Daoy (cell line): ENCODE data around the gene DUXA. TPM values are rescaled to one million over a fixed set of nuclear protein-coding genes. Genes with fewer than 3 reads are reported as not detected.
"Not testable (repeated sequence)": the region's sequence is repeated elsewhere in the genome, so short reads cannot be mapped to it uniquely, and the experiment has no call there.

Experiments
- DNase-seq: peaks from one replicate; pipeline ENCODE4 v3.0.0-alpha.2; 2015; ENCODE audit warnings: low read depth
- total RNA-seq: library from RNA; depleted of rRNA; stranded (reverse); fragments of >200 nt; shearing (Covaris generic); gene quantifications from 2 replicates; pipeline ENCODE4 v1.2.3, GENCODE V29; 2014; rRNA removed

Gene DUXA
- total RNA-seq = not detected in 2 replicates

- DNase-seq = no peak
Measured at GRCh38 chr19:57167385-57167784, at the start of gene DUXA. Gene DUXA (minus strand): TSS chr19:57167485. CDS start chr19:57167443, 42 bp downstream.

- no peak for DNase-seq
Measured at GRCh38 chr19:57212109-57212508, 44.8 kb upstream of the DUXA start.

DNA sequence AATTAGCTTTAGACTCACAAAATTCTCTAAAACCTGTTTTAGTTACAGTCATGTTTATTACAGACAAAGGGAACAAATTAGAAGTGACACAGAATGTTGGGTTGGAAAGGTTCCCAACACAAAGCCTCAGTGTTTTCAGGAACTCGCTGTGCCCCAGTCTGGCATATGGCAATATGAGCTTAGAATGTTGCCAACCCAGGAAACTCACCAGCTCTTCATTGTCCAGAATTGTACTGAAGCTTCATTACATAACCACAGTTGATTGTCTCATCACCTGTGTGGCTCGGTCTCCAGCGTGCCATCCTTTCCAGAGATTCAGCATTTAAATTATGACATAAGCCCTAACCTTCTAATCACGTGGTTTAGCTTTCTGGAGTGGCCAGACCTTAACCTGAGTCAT lies 43.1 kb upstream of the DUXA start:
- DNase-seq = no peak

DNA sequence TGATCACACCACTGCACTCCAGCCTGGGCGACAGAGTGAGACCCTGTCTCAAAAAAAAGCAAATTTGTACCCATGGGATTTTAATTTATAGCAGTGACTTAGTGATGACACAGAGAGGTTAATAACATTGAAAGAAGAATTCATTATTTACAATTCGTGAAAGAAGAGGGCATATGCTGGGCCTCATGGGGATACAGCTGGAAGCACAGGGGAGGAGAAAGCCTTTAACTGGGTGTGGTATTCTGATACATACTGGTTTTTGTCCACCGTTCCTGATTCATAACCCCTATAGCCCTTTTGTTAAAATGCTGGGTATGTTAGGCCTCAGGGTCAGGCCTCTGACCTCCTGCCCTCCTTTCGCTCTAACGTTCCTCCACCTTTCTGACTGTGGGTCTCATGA lies 34.9 kb upstream of the DUXA start:
- no peak for DNase-seq

- DNase-seq = not testable (repeated sequence)
Measured at GRCh38 chr19:57197874-57198273, 30.6 kb upstream of the DUXA start.

- no peak for DNase-seq
Measured at GRCh38 chr19:57192993-57193392, 25.7 kb upstream of the DUXA start.

GRCh38 chr19:57192077-57192420 lies 24.8 kb upstream of the DUXA start:
- DNase-seq = peak; percentile 9

GRCh38 chr19:57191141-57192076 lies 24.1 kb upstream of the DUXA start, which contains the start of gene ZNF264:
Gene ZNF264 (plus strand): TSS chr19:57191500. CDS start chr19:57191914, 414 bp downstream.
- DNase-seq = peak; percentile 92

GRCh38 chr19:57190301-57190700 lies 23.0 kb upstream of the DUXA start:
- DNase-seq = no peak

DNA sequence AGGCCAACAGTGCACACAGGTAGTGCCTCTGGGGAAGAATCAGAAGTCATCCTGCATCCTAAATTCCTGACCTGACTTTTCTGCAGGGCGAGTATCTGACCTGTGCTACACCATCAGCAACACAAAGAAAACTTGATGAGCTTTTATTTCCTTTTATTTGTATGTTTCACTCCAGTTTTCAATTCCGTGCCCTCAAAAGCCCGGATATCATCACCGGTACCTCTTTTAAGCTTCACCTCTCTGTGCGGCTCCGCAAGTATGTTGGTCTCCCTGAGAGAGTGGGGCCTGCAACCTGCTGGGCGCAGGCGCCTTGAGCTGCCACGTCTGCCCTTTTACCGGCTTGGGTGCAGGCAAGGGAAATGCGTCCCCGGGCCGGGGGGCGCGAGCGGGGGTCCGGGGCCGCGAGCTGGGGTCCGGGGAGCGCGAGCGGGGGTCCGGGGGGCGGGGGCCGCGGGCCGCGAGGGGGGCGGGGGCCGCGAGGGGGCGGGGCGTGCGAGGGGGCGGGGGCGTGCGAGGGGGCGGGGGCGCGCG lies 4.3 kb upstream of the DUXA start:
- peak; percentile 19 for DNase-seq

- peak; percentile 20 for DNase-seq
Measured at GRCh38 chr19:57165846-57166245, 1.4 kb downstream of the DUXA start.

DNA sequence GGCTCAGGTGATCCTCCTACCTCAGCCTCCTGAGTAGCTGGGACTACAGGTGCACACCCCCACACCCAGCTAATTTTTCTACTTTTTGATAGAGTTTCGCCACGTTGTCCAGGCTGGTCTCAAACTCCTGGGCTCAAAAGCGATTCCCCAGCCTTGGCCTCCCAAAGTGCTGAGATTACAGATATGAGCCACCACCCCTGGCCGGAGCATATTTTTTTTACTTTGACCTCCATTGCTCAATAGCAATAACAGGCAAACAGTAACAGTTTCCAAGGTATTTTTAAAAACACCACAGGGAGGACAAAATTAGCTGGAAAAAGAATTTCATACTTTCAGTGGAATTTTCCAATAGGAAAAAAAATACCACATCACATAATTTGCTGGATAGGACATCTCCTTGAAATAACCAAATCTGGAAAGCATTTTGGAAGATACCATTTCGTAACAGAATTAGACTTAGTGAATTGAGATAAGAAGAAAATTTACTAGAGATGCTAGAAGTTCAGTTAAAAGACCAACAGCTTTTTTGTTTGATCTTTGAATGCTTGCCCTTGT lies 5.2 kb downstream of the DUXA start:
- DNase-seq = no peak

GRCh38 chr19:57152921-57153320 lies 14.4 kb downstream of the DUXA start:
- peak; percentile 19 for DNase-seq

DNA sequence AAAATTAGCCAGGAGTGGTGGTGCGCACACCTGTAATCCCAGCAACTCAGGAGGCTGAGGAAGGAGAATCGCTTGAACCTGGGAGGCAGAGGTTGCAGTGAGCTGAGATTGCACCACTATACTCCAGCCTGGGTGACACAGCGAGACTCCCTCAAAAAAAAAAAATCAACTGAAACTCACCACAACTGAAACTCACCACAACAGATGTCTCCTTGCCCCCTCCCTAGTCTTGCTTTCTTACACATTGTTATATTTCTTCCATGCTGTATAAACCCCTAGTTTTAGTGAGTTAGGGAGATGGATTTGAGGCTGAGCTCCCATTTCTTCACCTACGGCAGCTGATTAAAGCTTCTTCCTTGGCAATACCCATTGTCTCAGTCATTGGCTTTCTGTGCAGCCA lies 25.6 kb downstream of the DUXA start:
- no peak for DNase-seq

DNA sequence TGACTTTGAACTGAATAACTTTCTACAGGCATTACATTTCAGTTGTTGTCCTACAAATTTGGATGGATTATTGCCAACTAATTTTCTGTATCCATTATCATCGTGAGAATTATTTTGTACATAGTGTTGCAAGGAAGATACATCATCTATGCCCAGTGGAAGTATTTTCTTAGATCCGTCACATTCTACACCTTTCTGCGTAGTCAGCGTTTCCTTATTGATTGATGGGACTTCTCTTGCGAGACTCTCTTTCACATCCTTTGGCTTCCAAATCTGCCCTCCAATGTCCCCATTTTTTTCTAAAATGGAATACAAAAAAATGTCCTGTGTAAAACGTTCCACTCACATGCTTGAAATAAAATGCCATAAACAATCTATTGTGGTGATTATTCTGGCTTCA lies 31.5 kb downstream of the DUXA start:
- no peak for DNase-seq

- not testable (repeated sequence) for DNase-seq
Measured at GRCh38 chr19:57127403-57127802, 39.9 kb downstream of the DUXA start.

GRCh38 chr19:57123882-57124281 lies 43.4 kb downstream of the DUXA start:
- DNase-seq = no peak

DNA sequence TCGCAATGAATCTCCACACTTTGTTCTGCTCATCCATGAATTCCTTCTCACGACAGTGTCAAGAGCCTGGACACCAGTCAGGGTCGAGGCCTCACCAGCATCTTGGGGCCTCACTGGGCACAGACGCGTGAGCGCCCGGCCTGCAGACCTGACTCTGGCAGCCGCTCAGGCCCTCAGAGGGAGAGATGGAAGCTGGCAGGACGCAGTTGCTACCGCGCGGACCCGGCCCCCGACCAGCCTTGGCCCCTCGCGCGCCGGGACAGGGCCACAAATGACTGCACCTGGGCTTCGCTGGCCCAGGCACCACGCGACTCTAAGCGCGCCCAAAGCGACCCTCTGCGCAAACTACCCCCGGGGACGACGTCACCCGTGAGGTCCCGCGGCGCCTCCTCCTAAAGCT lies 48.4 kb downstream of the DUXA start:
- no peak for DNase-seq

- not testable (repeated sequence) for DNase-seq
Measured at GRCh38 chr19:57113501-57113900, 53.8 kb downstream of the DUXA start.

DNA sequence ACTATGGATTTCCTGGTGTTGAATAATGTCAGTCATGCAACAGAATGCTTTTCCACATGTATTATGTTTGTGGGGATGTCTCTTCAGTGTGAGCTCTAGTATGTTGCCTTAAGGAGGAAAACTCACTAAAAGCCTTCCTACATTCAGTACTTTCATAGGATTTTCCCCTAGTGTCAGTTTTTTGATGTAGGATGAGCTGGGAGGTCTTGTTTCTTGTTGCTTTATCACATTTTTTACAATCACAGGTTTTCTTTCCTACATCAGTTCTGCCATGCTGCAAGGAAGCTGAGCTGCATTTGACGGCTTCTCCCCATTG lies 56.0 kb downstream of the DUXA start:
- no peak for DNase-seq

GRCh38 chr19:57110592-57111328 lies 56.5 kb downstream of the DUXA start:
- no peak for DNase-seq

DNA sequence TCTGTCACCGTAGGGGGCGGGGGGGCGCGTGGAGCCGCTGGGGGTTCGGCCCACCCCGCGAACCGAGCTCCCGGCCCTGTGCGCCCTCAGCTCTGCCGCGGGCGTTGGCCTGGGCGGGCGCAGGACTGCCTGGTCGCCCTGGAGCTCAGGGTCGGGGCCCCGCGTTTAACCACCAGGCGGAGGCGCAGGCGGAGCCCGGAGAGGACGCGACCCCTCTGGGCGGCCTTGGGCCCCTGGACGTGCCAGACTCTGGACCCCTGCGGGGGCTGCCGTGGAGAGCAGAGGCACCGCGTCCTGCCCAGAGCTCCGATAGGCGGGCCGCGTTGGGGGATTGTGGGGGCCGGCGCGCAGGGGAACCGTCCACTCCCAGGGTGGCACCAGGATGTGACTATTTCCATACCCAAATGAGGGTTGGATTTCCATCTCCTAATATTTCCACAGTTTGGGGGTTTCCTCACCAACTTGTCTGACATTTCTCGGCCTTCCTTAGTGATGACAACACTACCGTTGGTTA lies 60.5 kb downstream of the DUXA start:
- no peak for DNase-seq
